GM03348 (cell line): Measurements from ENCODE around the gene CCDC82.

Experiments
- DNase-seq: peaks from one replicate; pipeline ENCODE4 v3.0.0; 2012; ENCODE audit warnings: low spot score

CCDC82 gene

DNA sequence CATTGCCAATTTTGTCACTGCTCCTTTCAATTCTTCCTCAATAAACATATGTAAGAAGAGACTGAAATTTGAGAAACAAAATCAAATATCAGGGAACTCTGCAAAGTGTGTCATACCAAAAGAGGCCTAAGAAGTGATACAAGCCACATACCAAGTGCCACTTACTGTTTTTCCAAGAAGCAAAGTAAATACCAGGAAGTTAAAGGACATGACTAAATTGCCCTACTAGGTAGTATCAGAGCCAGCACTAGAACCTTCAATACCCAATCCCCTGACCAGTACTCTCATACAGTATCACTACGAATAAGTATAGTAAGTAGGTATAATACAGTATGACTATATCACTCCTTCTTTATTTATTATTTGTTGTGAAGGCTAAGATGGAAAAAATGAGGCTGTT is 60.3 kb downstream of the CCDC82 start:
- no peak for DNase-seq

DNA sequence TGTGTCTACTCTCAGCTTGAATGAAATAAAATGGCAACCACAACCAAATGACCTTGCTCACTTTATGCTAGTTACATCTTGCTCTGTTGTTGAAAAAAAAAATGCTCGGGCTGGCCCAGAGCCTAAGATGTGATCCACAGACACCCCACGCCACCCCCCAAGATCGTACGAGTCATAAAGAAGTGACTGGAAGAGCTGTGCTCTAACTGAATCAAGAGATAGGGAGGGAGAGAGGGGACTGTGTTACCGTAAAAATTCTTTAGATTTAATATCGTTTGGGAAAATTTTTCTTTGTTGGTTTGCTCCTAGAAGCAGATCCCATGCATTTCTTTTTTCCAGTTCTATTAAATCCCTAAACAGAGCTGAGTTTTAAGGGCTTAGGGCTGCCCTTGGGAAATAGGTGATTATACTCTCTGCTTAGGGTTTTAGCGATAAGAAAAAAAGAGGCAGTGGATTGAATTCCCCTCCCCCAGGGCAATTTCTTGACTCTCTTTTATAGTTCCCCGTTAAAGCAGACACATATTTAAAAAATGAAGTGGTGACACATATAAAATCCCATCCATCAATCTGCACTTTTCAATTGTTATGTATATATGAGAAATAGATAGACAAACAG is 61.2 kb downstream of the CCDC82 start:
- no peak for DNase-seq

DNA sequence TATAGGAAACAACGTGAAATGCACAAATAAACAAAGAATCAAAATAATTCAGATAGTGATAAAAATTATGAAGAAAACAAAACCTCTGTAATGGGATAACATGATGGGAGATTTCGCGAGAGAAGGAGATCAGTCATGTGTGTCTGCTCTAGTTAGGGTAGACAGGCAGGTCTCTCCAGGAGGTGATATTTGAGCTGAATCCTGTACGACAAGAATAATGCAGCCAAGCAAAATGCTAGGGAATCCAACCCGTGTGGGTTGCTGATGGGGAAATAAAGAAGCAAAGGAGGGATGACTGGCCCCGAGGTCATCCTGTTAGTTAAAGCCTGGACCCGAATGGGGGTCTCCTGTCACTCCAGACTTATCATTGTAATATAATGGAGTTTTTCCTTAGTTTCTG is 62.8 kb downstream of the CCDC82 start:
- no peak for DNase-seq

DNA sequence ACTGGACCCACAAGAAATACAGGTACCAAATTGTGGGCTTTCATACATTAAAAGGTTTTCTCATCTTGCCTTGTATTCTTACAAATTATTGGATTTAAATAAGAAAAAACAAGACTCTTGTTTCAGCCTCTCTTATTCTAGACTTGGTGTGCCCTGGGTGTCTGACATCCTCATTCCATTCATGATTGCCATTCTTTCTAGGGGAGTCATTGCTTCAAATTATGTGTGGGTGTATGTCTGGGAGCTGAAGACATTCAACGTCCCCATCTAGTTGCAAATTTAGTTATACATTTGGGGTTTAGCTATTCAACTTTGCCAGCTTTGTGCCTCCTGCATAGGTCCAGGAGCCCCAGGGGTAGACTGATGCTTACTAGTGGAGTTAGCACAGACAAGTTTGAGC is 64.8 kb downstream of the CCDC82 start:
- peak; percentile 87 for DNase-seq

DNA sequence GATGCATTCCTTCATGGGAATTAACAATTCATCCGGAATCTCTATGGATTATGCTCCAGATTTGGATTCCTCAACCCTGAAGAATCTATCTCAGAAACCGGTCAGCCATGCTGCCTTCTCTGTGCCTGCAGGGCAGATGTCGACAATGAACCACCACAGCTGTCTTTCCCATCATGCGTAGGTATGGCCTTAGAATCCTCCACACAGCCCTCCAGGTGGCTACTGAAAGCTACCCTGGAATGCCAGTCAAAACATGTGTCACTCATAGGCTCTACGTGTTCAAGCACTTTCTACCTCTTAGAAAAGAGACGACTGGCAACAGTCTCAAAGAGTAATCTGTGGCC is 66.1 kb downstream of the CCDC82 start:
- DNase-seq: no peak

DNA sequence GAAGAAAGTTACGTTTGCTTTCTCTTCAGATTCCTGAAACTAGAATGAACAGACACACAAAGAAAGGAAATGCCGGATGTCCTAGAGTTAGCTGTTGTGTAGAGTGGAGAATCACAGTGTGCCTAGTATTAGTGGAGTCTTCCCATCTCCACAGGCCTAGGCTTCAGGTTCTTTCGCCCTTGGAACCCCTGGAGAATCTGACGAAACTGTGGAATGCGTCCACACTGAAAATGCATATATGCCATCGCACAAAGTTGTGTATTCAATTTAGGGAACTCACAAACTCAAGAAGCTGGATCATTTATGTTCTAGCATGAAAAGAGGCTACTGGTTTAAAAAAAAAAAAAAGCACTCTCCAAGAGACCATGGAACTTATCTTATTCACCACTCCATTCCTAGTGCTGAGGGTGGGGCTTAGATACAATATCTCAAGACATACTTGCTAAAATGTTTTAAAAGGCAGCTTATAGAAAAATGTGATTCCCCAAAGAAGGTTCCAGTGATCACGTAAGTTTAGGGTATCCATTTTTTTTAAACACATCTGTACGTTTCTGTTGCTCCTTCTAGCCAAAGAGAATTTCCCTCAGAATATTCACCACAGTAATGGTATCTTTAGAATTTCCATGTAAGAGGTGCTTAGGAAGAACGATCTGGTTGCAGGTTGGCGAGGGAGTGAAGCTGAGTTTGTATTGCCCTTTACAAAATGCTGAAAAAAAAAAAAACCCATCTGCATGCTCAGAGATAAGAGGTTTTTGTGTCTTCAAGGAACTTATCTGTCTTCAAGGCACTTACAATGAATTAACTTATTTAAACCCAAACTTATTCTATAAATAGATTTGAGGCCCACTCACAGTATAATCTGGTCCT is 66.7 kb downstream of the CCDC82 start:
- DNase-seq: no peak

DNA sequence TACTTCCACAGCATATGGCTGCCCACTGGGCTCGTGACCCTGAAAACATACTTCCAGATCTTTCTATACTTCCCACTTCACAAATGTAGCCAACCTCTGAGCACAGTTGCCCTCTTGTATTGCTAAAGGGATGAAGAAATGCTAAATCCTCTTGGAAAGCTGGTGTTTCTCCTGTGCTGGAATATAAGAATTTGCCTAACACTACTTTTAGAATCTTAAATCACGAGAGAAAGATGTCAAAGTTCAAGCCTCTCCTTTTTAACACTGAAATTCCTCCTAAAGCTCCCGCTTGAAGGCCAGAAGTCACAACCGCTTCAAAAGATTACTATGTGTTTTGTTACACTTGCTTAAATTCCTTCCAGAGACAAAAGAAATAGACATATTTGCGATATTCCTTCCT is 68.6 kb downstream of the CCDC82 start:
- DNase-seq: no peak

DNA sequence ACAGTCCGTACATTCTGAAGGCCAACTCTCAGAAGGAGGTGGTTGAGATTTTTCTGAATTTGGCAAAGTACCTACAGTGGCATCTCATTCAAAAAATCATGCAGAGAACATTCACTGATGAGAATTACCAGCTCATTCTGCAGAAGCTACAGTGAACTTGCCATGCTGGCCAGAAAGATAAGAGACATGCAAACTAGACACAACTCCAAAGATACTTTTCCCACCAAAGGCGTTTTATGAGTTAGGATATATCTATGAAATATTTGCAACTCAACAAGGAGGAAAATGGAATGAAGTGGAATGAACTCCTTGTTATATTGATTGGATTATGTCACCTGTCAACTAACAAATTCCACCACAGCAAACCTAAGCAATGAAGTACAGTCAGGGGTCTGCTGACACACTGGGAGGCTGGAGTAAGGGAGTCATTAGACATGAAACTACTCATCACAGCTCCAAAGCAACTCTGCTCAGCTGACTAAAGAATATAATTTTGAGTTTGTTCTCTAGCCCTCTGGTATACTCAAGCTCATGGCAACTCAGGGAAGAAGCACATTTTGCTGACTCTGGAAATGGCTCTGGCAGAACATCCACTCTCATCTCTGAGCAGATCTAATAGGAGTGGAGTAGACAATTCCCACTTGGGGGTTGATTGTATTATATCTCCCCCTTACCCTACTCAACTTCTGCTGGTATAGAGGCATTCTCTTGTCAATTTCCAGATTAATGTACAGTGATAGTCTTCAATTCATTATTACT is 69.6 kb downstream of the CCDC82 start:
- DNase-seq: no peak

DNA sequence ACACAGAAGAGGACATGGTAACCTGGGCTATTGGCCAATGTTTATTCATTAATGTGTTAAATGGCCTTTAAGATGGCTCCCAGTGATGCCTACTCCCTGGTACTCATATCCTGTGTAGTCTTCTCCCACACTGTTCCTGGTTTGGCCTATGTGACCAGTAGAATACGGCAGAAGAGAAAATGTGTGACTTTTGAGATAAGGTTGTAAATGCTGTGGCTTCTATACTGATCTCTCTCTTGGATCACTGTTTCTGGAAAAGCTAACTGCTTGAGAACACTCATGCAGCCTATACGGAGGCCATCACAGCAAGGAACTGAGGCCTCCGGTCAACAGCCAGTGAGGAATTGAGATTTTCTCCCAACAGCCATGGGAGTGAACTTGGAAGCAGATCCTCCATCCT is 70.9 kb downstream of the CCDC82 start:
- DNase-seq: no peak

DNA sequence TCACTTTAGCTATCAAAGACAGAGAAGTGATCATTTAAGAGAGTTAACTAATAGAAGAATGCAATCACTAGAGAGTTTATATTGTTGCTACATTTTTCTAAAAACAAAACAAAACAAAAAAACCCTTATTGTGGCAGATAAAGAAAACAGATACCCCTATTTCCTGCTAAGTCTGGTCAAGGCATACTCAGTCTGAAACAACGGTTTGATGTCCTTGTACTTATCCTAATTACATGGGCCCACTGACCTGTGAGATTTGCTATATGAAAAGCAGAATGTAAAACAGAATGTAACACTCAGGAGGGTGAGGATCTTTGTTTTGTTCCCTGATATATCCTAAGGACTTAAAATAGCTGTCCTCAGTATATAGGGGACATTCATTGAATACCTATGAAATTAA is 71.3 kb downstream of the CCDC82 start:
- DNase-seq: no peak

DNA sequence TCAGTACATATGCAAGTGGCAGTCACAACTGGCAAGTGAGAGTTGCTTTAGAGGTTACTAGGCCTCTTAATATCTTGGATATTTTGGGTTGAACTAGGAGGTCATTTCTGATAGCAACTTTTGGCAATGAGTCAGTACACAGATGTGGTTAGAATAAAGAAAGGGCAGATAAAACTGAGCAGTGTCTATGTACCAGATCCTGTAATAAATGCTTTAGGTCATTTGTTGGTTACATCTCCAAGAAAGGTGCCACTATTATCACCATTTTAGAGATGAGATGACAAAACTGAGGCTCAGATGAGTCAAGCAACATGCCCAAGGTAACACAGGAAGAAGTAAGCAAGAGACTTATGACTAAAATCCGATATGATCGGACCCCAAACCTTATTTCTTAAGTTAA is 71.7 kb downstream of the CCDC82 start:
- no peak for DNase-seq

DNA sequence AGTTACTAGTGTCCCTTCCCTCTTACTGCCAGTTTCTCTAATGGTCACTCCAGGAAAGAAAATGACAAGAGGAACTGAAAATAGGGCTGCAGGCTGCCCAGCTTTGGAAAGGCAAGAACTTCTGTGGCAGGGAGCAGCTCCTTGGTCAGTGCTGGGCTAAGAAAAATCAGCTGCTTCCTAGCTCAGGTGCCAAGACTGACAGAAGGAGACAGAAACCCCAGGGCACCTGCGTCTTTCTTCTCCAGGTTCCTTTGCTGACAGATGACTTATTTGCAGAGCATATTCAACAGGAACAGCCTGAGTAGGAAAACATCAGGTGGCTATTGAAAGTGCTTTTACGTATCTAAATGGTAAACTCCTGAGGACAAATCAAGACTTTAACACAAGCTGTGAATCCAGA is 72.1 kb downstream of the CCDC82 start:
- DNase-seq: no peak

DNA sequence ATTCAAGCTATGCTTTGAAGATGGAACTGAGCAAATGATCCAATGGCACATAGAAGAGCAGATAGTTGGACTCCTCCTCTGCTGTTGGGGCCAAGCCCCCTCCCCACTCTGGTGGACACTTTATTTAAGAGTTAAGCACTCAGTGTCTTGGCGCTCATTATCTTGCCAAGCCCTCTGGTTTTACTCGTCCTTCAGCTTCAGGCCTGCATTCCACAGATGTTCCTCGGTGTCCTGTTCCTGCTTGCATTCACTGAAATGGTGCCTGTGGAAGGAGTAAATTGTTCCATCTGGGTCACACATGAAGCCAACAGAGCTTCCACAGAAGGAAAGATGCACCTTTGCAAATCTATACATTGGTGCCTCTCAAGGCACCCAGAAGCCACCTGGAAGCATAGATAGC is 72.8 kb downstream of the CCDC82 start:
- DNase-seq: peak; percentile 34

DNA sequence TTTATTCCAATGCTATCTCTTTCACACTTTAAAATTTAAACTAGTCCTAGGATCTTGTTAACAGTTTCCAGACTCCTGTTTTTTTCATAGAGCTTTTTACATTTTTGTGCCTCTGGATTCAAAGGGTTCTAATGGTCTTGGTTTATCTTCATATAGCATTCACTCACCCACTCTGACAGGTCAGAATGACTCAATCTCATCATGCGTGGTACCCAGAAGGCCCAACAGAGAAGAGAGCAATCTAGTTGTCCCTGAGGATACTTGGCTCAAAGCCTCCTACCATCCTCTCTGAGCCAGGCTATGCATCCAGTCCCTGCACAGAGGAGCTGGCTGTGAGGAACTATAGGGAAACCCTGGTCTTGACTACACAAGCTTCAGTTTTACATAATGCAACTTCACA is 74.2 kb downstream of the CCDC82 start:
- no peak for DNase-seq

DNA sequence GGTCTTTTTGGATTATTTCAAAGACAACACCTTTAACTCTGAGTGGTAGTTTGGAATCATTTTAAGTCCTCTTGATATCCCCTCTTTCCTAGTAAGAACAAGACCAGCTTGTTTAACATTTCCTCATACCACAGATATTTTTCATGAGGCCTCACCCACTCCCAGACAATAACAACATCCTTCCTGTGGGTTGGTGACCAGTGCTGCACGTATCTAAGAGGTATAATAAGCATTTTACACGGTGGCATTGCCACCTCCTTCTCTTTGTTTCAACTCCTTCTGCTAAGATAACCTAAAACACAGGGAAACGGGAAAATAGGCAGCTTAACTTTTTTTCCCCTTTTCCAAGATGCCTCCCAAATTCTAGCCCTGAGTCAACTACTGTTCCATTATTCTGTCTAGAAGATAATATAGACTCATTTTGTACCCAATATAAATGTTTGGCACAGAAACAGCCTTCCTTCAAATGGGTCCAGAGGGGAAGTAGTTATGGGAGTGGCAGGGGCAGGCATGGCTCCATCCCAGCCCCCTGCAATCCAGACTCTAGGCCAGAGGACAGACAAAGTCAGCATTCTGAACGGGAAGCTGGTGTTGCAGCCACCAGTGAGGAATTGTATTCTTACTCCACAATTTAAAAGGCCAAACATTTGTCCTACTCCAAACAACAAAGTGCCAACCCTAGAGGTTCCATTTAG is 75.2 kb downstream of the CCDC82 start:
- peak; percentile 59 for DNase-seq

DNA sequence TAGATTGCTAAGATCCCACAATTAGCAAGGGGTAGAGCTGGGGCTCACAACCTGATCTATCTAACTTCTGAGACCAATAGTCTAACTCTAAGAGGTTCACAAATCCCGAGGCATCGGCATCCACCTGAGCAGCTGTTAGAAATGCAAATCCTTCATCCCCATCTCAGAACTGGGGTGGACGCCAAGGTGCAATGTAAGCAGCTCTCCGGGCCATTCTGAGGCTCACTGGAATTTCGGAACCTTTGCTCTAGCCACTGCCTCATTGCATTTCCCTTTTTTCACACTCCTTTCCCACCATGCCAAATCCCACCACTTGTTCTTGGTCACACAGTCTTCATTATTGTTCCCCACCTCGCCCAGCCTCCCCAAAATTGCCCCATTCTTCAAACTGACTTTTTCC is 76.5 kb downstream of the CCDC82 start:
- no peak for DNase-seq

DNA sequence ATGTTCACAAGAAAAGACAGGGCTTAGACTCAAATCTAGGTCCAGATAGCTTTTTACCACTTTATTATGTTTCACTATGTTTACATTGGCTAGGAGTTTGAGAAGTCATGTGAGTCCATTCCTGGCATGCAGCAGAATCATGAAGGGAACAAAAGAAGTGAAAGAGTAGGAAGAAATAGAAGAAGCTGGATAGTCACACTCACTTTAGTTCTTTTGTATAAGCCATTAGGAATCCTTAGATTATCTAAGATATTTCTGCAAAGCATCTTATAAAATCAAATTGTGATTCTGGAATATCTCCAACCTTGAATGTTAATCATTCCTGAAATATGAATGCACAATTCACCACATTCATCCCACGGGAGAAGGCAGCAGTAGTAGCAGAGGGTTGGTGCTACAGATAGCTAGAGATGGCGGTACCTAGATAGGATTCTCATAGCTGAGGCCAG is 78.6 kb downstream of the CCDC82 start:
- peak; percentile 63 for DNase-seq

DNA sequence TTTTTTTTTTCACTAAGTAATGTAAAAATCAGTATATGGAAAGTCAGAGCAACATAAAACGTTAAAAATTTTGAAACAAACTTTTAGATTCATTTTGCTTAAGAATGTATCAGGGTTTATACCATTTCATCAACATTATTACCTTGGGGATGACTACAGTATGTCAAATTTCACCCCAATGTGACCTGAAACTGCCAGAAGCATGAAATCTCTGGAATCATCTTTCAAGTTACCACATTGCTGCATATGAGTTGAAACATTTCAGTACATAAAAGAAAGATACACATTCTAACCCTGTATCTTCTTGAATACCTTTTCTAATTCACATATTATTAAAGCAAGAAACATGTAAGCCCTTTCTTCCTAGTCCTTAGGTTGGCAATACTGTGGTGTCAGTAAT is 79.5 kb downstream of the CCDC82 start:
- DNase-seq: no peak

DNA sequence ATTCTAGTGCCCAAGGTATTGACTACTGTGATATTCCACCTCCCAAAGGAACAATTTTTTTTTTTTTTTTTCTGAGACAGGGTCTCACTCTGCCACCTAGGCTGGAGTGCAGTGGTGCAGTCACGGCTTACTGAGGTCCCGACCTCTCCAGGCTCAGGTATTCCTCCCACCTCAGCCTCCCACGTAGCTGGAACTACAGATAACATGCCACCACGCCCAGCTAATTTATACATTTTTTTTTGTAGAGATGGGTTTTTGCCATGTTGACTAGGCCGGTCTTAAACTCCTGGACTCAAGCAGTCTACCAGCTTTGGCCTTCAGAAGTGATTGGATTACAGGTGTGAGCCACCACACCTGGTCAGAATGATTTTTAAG is 80.1 kb downstream of the CCDC82 start:
- DNase-seq: no peak

DNA sequence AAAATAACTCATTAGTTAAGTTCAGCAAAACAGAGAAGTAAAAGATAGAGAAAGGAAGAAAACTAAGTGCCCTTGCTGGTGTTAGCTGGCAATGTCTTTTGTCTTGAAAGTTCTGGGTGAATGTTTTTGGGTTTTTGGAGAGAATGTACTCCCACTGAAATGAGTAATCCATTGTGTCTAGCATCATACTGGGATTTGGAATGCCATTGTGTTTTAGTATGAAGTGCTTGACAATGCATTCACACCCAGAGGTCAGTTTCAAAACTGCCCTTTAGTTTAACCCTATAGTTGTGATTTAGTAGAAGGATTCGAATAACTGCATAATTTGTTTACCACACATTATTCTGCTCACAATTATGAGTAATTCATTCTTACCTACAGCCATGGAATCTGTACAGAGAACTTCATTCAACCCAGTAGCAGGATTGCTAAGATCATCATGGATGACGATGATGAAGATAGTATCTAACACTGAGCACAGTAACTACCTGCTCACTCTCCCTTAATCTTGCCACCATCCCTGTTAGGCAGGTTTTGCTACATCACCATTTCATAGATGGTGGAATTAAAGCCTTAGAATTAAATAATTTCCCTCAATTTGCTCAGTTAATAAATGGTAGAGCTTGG is 80.6 kb downstream of the CCDC82 start:
- peak; percentile 53 for DNase-seq

DNA sequence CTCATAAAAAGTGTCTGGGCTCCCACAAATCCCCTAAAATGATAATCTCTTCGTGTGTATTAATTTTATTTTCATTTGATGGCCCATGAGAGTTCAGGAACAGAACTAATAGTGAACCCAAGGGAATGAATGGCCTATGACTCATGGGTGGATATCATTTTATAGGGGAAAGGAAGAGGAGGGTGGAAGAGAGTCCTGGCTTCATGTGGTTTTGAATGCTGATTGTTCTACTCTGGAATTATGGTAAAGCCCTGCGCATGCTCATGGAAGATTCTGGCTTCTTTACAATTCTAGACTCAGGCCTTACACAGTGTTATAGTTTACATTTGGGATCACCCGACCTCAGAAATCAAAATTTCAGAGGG is 82.0 kb downstream of the CCDC82 start:
- DNase-seq: peak; percentile 57
